Measurements from ENCODE around the gene PRM3.

- TF ChIP-seq CTCF (IDR thresholded peaks at IDR 0.05) (no peak), EP300 (IDR thresholded peaks at IDR 0.05) (no peak)
Observed at GRCh38 chr16:11290102-11290893, 16.9 kb upstream of the PRM3 start.

Data from sigmoid colon (tissue), 4 donors.